ENCODE results near the gene TOMM70.
"Not testable (repeated sequence)": the region's sequence is repeated elsewhere in the genome, so short reads cannot be mapped to it uniquely, and the experiment has no call there.

The TOMM70 gene

GRCh38 chr3:100400780-100401673 is at the start of gene TOMM70, which contains the start of gene LNP1:
Gene TOMM70 (minus strand): TSS chr3:100401089. CDS start chr3:100400949, 140 bp downstream.
Gene LNP1 (plus strand): TSS chr3:100401539. CDS start chr3:100429730, 28,191 bp downstream.
- peak; percentile 91 to 92 for DNase-seq (ENCODE audit: low read depth in 2 of 2)

GRCh38 chr3:100449214-100449613 is 48.3 kb upstream of the TOMM70 start:
- no peak for DNase-seq (ENCODE audit: low read depth in 2 of 2)

- no peak for DNase-seq (ENCODE audit: low read depth in 2 of 2)
Observed at GRCh38 chr3:100448079-100448478, 47.2 kb upstream of the TOMM70 start.

- not testable (repeated sequence) for DNase-seq (ENCODE audit: low read depth in 2 of 2)
Observed at GRCh38 chr3:100447067-100447466, 46.2 kb upstream of the TOMM70 start.

GRCh38 chr3:100443690-100444089 is 42.8 kb upstream of the TOMM70 start:
- no peak for DNase-seq (ENCODE audit: low read depth in 2 of 2)

GRCh38 chr3:100440895-100441294 is 40.0 kb upstream of the TOMM70 start:
- no peak for DNase-seq (ENCODE audit: low read depth in 2 of 2)

- DNase-seq (ENCODE audit: low read depth in 2 of 2): no peak
Observed at GRCh38 chr3:100438623-100438974, 37.7 kb upstream of the TOMM70 start.

- no peak for DNase-seq (ENCODE audit: low read depth in 2 of 2)
Observed at GRCh38 chr3:100437721-100438622, 37.1 kb upstream of the TOMM70 start.

- no peak for DNase-seq (ENCODE audit: low read depth in 2 of 2)
Observed at GRCh38 chr3:100436951-100437350, 36.1 kb upstream of the TOMM70 start.

- DNase-seq (ENCODE audit: low read depth in 2 of 2): no peak
Observed at GRCh38 chr3:100429187-100429716, 28.4 kb upstream of the TOMM70 start.

GRCh38 chr3:100427699-100428098 is 26.8 kb upstream of the TOMM70 start:
- DNase-seq (ENCODE audit: low read depth in 2 of 2): no peak

GRCh38 chr3:100426067-100426682 is 25.3 kb upstream of the TOMM70 start:
- DNase-seq (ENCODE audit: low read depth in 2 of 2): no peak

- no peak for DNase-seq (ENCODE audit: low read depth in 2 of 2)
Observed at GRCh38 chr3:100425316-100425715, 24.4 kb upstream of the TOMM70 start.

- DNase-seq (ENCODE audit: low read depth in 2 of 2): no peak
Observed at GRCh38 chr3:100424261-100424660, 23.4 kb upstream of the TOMM70 start.

- no peak for DNase-seq (ENCODE audit: low read depth in 2 of 2)
Observed at GRCh38 chr3:100423611-100424010, 22.7 kb upstream of the TOMM70 start.

GRCh38 chr3:100420885-100421284 is 20.0 kb upstream of the TOMM70 start:
- no peak for DNase-seq (ENCODE audit: low read depth in 2 of 2)

GRCh38 chr3:100419406-100419805 is 18.5 kb upstream of the TOMM70 start:
- DNase-seq (ENCODE audit: low read depth in 2 of 2): no peak

GRCh38 chr3:100416863-100417262 is 16.0 kb upstream of the TOMM70 start:
- no peak for DNase-seq (ENCODE audit: low read depth in 2 of 2)

- DNase-seq (ENCODE audit: low read depth in 2 of 2): no peak
Observed at GRCh38 chr3:100416176-100416575, 15.3 kb upstream of the TOMM70 start.

GRCh38 chr3:100413613-100414012 is 12.7 kb upstream of the TOMM70 start:
- DNase-seq (ENCODE audit: low read depth in 2 of 2): no peak

- DNase-seq (ENCODE audit: low read depth in 2 of 2): no peak
Observed at GRCh38 chr3:100412912-100413590, 12.2 kb upstream of the TOMM70 start.

All from stimulated activated CD8-positive, alpha-beta memory T cell treated with anti-CD3 and anti-CD28 coated beads, Interleukin-15, amount 100 ng/mL, for 48 hours (primary cell).